Loucy (cell line): ENCODE measurements around the gene UGT3A1.

Source experiments
- H2AFZ ChIP-seq: fragments of 200-600 bp; sonication (generic); 2 replicates; pipeline ENCODE4 v1.6.0; 2016; ENCODE audit warnings: antibody characterized with exemption, mild to moderate bottlenecking, low read length, moderate library complexity
- H3F3A ChIP-seq: fragments of 200-600 bp; 2 replicates; pipeline ENCODE4 v1.6.0; 2016; ENCODE audit warnings: antibody characterized with exemption, low read depth, mild to moderate bottlenecking
- H3K27me3 ChIP-seq: fragments of 200-600 bp; sonication (generic); 2 replicates; pipeline ENCODE4 v1.6.1; 2014; ENCODE audit warnings: low read length, mild to moderate bottlenecking; ENCODE audit not compliant: insufficient read depth, poor library complexity, severe bottlenecking
- H3K36me3 ChIP-seq: fragments of 200-600 bp; sonication (generic); 2 replicates; pipeline ENCODE4 v1.6.1; 2016; ENCODE audit warnings: low read length; ENCODE audit not compliant: insufficient read depth
- H3K4me1 ChIP-seq: fragments of 200-600 bp; sonication (generic); 2 replicates; pipeline ENCODE4 v1.5.1; 2014; ENCODE audit warnings: low read length, mild to moderate bottlenecking; ENCODE audit not compliant: insufficient read depth, poor library complexity, severe bottlenecking
- H3K4me2 ChIP-seq: fragments of 200-600 bp; sonication (generic); 2 replicates; pipeline ENCODE4 v1.6.0; 2014; ENCODE audit warnings: antibody characterized with exemption, low read length, low read depth, mild to moderate bottlenecking; ENCODE audit not compliant: poor library complexity, severe bottlenecking
- H3K4me3 ChIP-seq: fragments of 200-600 bp; sonication (generic); 2 replicates; pipeline ENCODE4 v1.5.1; 2014; ENCODE audit warnings: low read length, mild to moderate bottlenecking, mixed read lengths; ENCODE audit not compliant: poor library complexity, severe bottlenecking
- H3K79me2 ChIP-seq: fragments of 200-600 bp; sonication (generic); 2 replicates; pipeline ENCODE4 v1.6.1; 2014; ENCODE audit warnings: low read length; ENCODE audit not compliant: insufficient read depth
- H3K9ac ChIP-seq: fragments of 200-600 bp; sonication (generic); 2 replicates; pipeline ENCODE4 v1.6.0; 2014; ENCODE audit warnings: mild to moderate bottlenecking, low read depth, low read length, moderate library complexity; ENCODE audit not compliant: poor library complexity, severe bottlenecking
- H3K9me2 ChIP-seq: fragments of 200-600 bp; sonication (generic); replicated peaks from 2 replicates; pipeline ENCODE4 v1.6.1; 2016; ENCODE audit warnings: low read depth, low read length, mixed read lengths
- H3K9me3 ChIP-seq: fragments of 200-600 bp; sonication (generic); 2 replicates; pipeline ENCODE4 v1.6.1; 2014; ENCODE audit warnings: mild to moderate bottlenecking, antibody characterized with exemption, low read length, low read depth; ENCODE audit not compliant: insufficient read depth
- H4K20me1 ChIP-seq: fragments of 200-600 bp; sonication (generic); 2 replicates; pipeline ENCODE4 v1.6.0; 2014; ENCODE audit warnings: antibody characterized with exemption, low read length, mild to moderate bottlenecking; ENCODE audit not compliant: insufficient read depth, poor library complexity, severe bottlenecking
- EZH2phosphoT487 ChIP-seq: fragments of 200-600 bp; IDR thresholded peaks from 2 replicates; pipeline ENCODE4 v1.6.1; 2018; ENCODE audit warnings: antibody characterized with exemption, mild to moderate bottlenecking, moderate library complexity, borderline replicate concordance
- TF ChIP-seq, protein P1 (sequence below): fragments of 200-600 bp; sonication (generic); conservative IDR thresholded peaks from 2 replicates; pipeline ENCODE4 v1.5.1; 2014; ENCODE audit warnings: mild to moderate bottlenecking, antibody characterized with exemption, low read length

Gene UGT3A1

GRCh38 chr5:35920890-35921289 lies 70.3 kb downstream of the UGT3A1 start:
- Histone ChIP-seq H4K20me1 (no peaks in the 10 kb centered on the region), H2AFZ (no peak overlapping the region), H3K9me2 (no peaks in the 10 kb centered on the region), H3K27me3 (no peaks in the 10 kb centered on the region), H3K36me3 (no peaks in the 10 kb centered on the region), H3K4me2 (no peak overlapping the region), H3K79me2 (no peaks in the 10 kb centered on the region), H3K4me3 (no peak overlapping the region), H3K9me3 (no peaks in the 10 kb centered on the region), H3K9ac (no peak overlapping the region), H3K4me1 (peaks cover 12% of the 10 kb centered on the region), H3F3A (no peaks in the 10 kb centered on the region)
- no peak for TF ChIP-seq EZH2phosphoT487
- TF ChIP-seq, protein P1, sequence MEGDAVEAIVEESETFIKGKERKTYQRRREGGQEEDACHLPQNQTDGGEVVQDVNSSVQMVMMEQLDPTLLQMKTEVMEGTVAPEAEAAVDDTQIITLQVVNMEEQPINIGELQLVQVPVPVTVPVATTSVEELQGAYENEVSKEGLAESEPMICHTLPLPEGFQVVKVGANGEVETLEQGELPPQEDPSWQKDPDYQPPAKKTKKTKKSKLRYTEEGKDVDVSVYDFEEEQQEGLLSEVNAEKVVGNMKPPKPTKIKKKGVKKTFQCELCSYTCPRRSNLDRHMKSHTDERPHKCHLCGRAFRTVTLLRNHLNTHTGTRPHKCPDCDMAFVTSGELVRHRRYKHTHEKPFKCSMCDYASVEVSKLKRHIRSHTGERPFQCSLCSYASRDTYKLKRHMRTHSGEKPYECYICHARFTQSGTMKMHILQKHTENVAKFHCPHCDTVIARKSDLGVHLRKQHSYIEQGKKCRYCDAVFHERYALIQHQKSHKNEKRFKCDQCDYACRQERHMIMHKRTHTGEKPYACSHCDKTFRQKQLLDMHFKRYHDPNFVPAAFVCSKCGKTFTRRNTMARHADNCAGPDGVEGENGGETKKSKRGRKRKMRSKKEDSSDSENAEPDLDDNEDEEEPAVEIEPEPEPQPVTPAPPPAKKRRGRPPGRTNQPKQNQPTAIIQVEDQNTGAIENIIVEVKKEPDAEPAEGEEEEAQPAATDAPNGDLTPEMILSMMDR = 0 out of 2 replicates have a peak, but pooled peaks have one; percentile 13

DNA sequence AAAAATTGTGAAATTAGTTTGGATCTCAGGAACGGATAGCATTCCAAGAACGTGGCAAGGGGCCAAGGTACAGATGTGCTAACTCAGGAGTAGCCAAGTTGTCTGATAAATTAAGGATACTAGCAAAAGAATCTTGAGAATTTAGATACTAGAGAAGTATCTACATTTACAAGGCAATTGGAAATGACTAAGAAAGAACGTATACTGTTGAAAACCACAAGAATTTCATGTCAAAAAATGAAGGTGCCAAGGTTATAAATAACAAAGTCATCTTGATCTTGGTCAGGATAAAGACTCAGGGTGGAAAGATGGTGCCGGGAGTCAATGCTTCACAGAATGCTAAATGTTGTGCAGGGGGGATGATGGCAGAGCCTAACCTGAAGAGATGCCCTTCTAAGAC lies 72.0 kb downstream of the UGT3A1 start:
- Histone ChIP-seq H3K27me3 (no peaks in the 10 kb centered on the region), H3K9me3 (no peaks in the 10 kb centered on the region), H2AFZ (no peak overlapping the region), H3K36me3 (no peaks in the 10 kb centered on the region), H3F3A (no peaks in the 10 kb centered on the region), H3K9me2 (no peaks in the 10 kb centered on the region), H3K4me2 (no peak overlapping the region), H3K4me1 (peaks cover 2% of the 10 kb centered on the region), H4K20me1 (no peaks in the 10 kb centered on the region), H3K4me3 (no peak overlapping the region), H3K9ac (no peak overlapping the region), H3K79me2 (no peaks in the 10 kb centered on the region)
- TF ChIP-seq, protein P1 = no peak
- no peak for TF ChIP-seq EZH2phosphoT487

- Histone ChIP-seq H3K27me3 (no peaks in the 10 kb centered on the region), H3K4me1 (peaks cover 30% of the 10 kb centered on the region), H3K79me2 (no peaks in the 10 kb centered on the region), H3K4me2 (peak overlapping the region; percentile 76), H3K9me2 (no peaks in the 10 kb centered on the region), H3F3A (peaks cover 9% of the 10 kb centered on the region), H2AFZ (no peak overlapping the region), H3K36me3 (no peaks in the 10 kb centered on the region), H3K9ac (peak overlapping the region; percentile 64), H3K9me3 (peaks cover 5% of the 10 kb centered on the region; the same call in 1 of the 2 replicates), H4K20me1 (no peaks in the 10 kb centered on the region), H3K4me3 (peak overlapping the region; percentile 56)
- TF ChIP-seq EZH2phosphoT487 = no peak
- TF ChIP-seq, protein P1 = no peak
Measured at GRCh38 chr5:35908814-35909213, 82.4 kb downstream of the UGT3A1 start.
